Keratinocyte (primary cell): ENCODE results near the gene CSAG1. TPM values are rescaled to one million over a fixed set of nuclear protein-coding genes. Genes with fewer than 3 reads are reported as not detected.
"Not testable (repeated sequence)": the region's sequence is repeated elsewhere in the genome, so short reads cannot be mapped to it uniquely, and the experiment has no call there.

Source experiments
- DNase-seq: peaks from one replicate; pipeline ENCODE4 v3.0.0-alpha.2; 2011; ENCODE audit warnings: low read depth, missing footprints, low spot score
- FAIRE-seq: peaks from 2 replicates; lab custom pipeline; 2011; peaks lifted over from hg19 to GRCh38; lab: Jason Lieb, UNC
- H2AFZ ChIP-seq: 2 replicates; pipeline ENCODE4 v1.6.0; 2012; ENCODE audit warnings: low read length, control low read depth, inconsistent platforms; ENCODE audit not compliant: control insufficient read depth
- H3K27ac ChIP-seq: 2 replicates; pipeline ENCODE4 v1.5.1; 2011; ENCODE audit warnings: low read length; ENCODE audit not compliant: control insufficient read depth, insufficient read depth
- H3K27me3 ChIP-seq: 3 replicates; pipeline ENCODE4 v1.6.0; 2011; ENCODE audit warnings: low read length; ENCODE audit not compliant: control insufficient read depth, insufficient read depth; ENCODE audit errors: extremely low read depth
- H3K36me3 ChIP-seq, 2 experiments: 2 replicates in 1 of 2; 3 replicates in 1 of 2; pipeline ENCODE4 v1.5.1; 2011; ENCODE audit warnings: low read length in 2 of 2, mild to moderate bottlenecking in 1 of 2; ENCODE audit not compliant: control insufficient read depth in 2 of 2, insufficient read depth in 2 of 2; ENCODE audit errors: extremely low read depth in 1 of 2
- H3K4me1 ChIP-seq: 3 replicates; pipeline ENCODE4 v1.5.1; 2011; ENCODE audit warnings: low read length; ENCODE audit not compliant: control insufficient read depth, insufficient read depth; ENCODE audit errors: extremely low read depth
- H3K4me2 ChIP-seq: 3 replicates; pipeline ENCODE4 v1.6.0; 2011; ENCODE audit warnings: low read depth, low read length; ENCODE audit not compliant: control insufficient read depth, insufficient read depth; ENCODE audit errors: extremely low read depth
- H3K4me3 ChIP-seq, 3 experiments: fragments of 200-600 bp in 1 of 3; sonication (generic) in 1 of 3; 2 replicates in 2 of 3; 3 replicates in 1 of 3; pipeline ENCODE4 v1.5.1; 2011 to 2016; ENCODE audit warnings: low read length in 3 of 3, mild to moderate bottlenecking in 3 of 3, control low read depth in 2 of 3, inconsistent platforms in 1 of 3, low read depth in 1 of 3, mixed read lengths in 1 of 3, mixed run types in 1 of 3, moderate library complexity in 1 of 3; ENCODE audit not compliant: control insufficient read depth in 2 of 3, insufficient read depth in 2 of 3; ENCODE audit errors: extremely low read depth in 1 of 3
- H3K79me2 ChIP-seq: 2 replicates; pipeline ENCODE4 v1.6.0; 2012; ENCODE audit warnings: low read length; ENCODE audit not compliant: control insufficient read depth, insufficient read depth
- H3K9ac ChIP-seq: 3 replicates; pipeline ENCODE4 v1.6.0; 2011; ENCODE audit warnings: low read length; ENCODE audit not compliant: control insufficient read depth, insufficient read depth; ENCODE audit errors: extremely low read depth
- H3K9me1 ChIP-seq: 3 replicates; pipeline ENCODE4 v1.6.0; 2011; ENCODE audit warnings: low read length; ENCODE audit not compliant: control insufficient read depth, insufficient read depth; ENCODE audit errors: extremely low read depth
- H3K9me3 ChIP-seq: 2 replicates; pipeline ENCODE4 v1.5.1; 2012; ENCODE audit warnings: low read depth, low read length; ENCODE audit not compliant: control insufficient read depth
- H4K20me1 ChIP-seq: 3 replicates; pipeline ENCODE4 v1.6.0; 2011; ENCODE audit warnings: low read length; ENCODE audit not compliant: control insufficient read depth, insufficient read depth; ENCODE audit errors: extremely low read depth
- EZH2 ChIP-seq: IDR thresholded peaks from one replicate; pipeline ENCODE4 v1.6.1; 2012; ENCODE audit warnings: inconsistent platforms, mild to moderate bottlenecking, low read length, moderate library complexity
- dilution Hi-C: fragments of 300-500 bp; cut with MboI; formaldehyde crosslinking; loops from one replicate; pipeline ENCODE4 v1.7.0; 2020; ENCODE audit warnings: low sequenced_read_pairs; ENCODE audit not compliant: extremely low pct_ligation_motif_present
- polyA minus RNA-seq, 3 experiments: library from RNA; depleted of rRNA, polyadenylated mRNA; stranded (reverse); fragments of >200 nt; gene quantifications; 1 replicate in 1 of 3; 2 replicates in 1 of 3; 3 replicates in 1 of 3; pipeline ENCODE4 v1.2.3, GENCODE V29; 2011
- polyA plus RNA-seq, 5 experiments: library from polyadenylated mRNA; depleted of rRNA in 3 of 5; stranded (reverse) in 3 of 5; stranded (forward) in 1 of 5; unstranded in 1 of 5; fragments of >200 nt; gene quantifications; 1 replicate in 1 of 5; 2 replicates in 3 of 5; 3 replicates in 1 of 5; pipeline versions ENCODE4 v1.2.1 to v1.2.3, GENCODE V29; 2011 to 2012; ENCODE audit warnings: missing spikeins in 2 of 5, low read depth in 1 of 5, low replicate concordance in 1 of 5
- TF ChIP-seq, protein P1 (sequence below), 3 experiments: IDR thresholded peaks in 1 of 3; conservative IDR thresholded peaks in 1 of 3; optimal IDR thresholded peaks in 1 of 3; 2 replicates in 2 of 3; 3 replicates in 1 of 3; pipeline versions ENCODE3 to v1.5.1; 2011; ENCODE audit warnings: low read length in 3 of 3, mild to moderate bottlenecking in 3 of 3, moderate library complexity in 2 of 3, control low read depth in 1 of 3, inconsistent platforms in 1 of 3; ENCODE audit not compliant: insufficient read depth in 2 of 3; ENCODE audit errors: extremely low read depth in 1 of 3

CSAG1 gene, protein sequence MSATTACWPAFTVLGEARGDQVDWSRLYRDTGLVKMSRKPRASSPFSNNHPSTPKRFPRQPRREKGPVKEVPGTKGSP
- polyA plus RNA-seq = not detected in 3 replicates
- polyA plus RNA-seq (2011; ENCODE audit: low read depth) = not detected
- polyA plus RNA-seq (2011; cell fraction: cytosol; rRNA removed) = not detected in 2 replicates
- not detected in 2 replicates for polyA plus RNA-seq (2011; cell fraction: nucleus; rRNA removed)
- not detected in 2 replicates for polyA plus RNA-seq (2012; ENCODE audit: low replicate concordance)
- not detected in 3 replicates for polyA minus RNA-seq
- not detected for polyA minus RNA-seq (2011; cell fraction: cytosol; rRNA and poly(A)+ RNA removed)
- polyA minus RNA-seq (2011; cell fraction: nucleus; rRNA and poly(A)+ RNA removed) = not detected in 2 replicates

DNA sequence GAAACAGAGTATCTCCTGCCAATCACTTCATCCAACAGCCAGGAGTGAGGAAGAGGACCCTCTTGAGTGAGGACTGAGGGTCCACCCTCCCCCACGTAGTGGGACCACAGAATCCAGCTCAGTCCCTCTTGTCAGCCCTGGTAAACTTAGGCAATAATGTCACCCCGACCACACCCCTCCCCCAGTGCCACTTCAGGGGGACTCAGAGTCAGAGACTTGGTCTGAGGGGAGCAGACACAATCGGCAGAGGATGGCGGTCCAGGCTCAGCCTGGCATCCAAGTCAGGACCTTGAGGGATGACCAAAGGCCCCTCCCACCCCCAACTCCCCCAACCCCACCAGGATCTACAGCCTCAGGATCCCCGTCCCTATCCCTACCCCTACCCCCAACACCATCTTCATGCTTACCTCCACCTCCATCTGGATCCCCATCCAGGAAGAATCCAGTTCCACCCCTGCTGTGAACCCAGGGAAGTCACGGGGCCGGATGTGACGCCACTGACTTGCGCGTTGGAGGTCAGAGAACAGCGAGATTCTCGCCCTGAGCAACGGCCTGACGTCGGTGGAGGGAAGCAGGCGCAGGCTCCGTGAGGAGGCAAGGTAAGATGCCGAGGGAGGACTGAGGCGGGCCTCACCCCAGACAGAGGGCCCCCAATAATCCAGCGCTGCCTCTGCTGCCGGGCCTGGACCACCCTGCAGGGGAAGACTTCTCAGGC lies at the start of gene CSAG1, which contains the start of gene MAGEA12:
Gene CSAG1 (minus strand): TSS at position 461 of the 715 bp plus-strand sequence. CDS start 1,261 bp downstream, outside the sequence.
Gene MAGEA12 (plus strand): TSS at position 497 of the 715 bp plus-strand sequence. CDS start 2,405 bp downstream, outside the sequence.
- Histone ChIP-seq H3K27ac (no peak within 1 kb of the TSS), H3K79me2 (no peaks in the 10 kb centered on the region), H3K36me3 (no peaks in the 10 kb centered on the region), H3K4me2 (no peak within 1 kb of the TSS), H3K4me3 (no peak within 1 kb of the TSS), H3K9me1 (no peaks in the 10 kb centered on the region), H2AFZ (no peak within 1 kb of the TSS), H4K20me1 (no peaks in the 10 kb centered on the region), H3K9me3 (no peaks in the 10 kb centered on the region), H3K4me1 (no peaks in the 10 kb centered on the region), H3K27me3 (no peaks in the 10 kb centered on the region), H3K9ac (no peak within 1 kb of the TSS)
- TF ChIP-seq, protein P1, sequence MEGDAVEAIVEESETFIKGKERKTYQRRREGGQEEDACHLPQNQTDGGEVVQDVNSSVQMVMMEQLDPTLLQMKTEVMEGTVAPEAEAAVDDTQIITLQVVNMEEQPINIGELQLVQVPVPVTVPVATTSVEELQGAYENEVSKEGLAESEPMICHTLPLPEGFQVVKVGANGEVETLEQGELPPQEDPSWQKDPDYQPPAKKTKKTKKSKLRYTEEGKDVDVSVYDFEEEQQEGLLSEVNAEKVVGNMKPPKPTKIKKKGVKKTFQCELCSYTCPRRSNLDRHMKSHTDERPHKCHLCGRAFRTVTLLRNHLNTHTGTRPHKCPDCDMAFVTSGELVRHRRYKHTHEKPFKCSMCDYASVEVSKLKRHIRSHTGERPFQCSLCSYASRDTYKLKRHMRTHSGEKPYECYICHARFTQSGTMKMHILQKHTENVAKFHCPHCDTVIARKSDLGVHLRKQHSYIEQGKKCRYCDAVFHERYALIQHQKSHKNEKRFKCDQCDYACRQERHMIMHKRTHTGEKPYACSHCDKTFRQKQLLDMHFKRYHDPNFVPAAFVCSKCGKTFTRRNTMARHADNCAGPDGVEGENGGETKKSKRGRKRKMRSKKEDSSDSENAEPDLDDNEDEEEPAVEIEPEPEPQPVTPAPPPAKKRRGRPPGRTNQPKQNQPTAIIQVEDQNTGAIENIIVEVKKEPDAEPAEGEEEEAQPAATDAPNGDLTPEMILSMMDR (optimal IDR thresholded peaks at IDR 0.05 in 1 of 3, IDR thresholded peaks at IDR 0.05 in 1 of 3, conservative IDR thresholded peaks at IDR 0.05 in 1 of 3; ENCODE audit: extremely low read depth in 1 of 3, insufficient read depth in 2 of 3, low read length in 3 of 3) = no peak
- TF ChIP-seq EZH2 = no peak
- no peak for FAIRE-seq
- dilution Hi-C loops = no loop called here
- DNase-seq = no peak

DNA sequence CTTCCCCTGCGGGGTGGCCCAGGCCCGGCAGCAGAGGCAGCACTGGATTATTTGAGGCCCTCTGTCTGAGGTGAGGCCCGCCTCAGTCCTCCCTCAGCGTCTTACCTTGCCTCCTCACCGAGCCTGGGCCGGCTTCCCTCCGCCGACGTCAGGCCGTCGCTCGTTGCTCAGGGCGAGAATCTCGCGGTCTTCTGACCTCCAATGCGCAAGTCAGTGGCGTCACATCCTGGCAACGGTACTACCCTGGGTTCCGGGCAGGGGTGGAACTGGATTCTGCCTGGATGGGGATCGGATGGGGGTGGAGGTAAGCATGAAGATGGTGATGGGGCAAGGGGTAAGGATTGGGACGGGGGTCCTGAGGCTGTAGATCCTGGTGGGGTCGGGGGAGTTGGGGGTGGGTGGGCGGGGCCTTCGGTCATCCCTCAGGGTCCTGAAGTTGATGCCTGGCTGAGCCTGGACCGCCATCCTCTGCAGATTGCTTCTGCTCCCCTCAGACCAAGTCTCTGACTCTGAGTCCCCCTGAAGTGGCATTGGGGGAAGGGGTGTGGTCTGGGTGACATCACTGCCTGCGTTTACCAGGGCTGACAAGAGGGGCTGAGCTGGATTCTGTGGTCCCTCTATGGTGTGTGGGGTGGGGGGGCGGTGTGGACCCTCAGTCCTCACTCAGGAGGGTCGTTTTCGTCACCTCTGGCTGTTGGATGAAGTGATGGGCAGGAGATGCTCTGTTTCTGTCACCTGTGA lies 36.2 kb upstream of the CSAG1 start, which contains the start of gene MAGEA6:
Gene MAGEA6 (minus strand): TSS at position 141 of the 741 bp plus-strand sequence. CDS start 2,039 bp downstream, outside the sequence.
- H3K79me2 ChIP-seq, H3K27me3 ChIP-seq, H3K9me1 ChIP-seq, H3K4me1 ChIP-seq, H3K9me3 ChIP-seq, H4K20me1 ChIP-seq, H3K36me3 ChIP-seq, H3K4me3 ChIP-seq, H3K9ac ChIP-seq, H2AFZ ChIP-seq, DNase-seq, H3K4me2 ChIP-seq, FAIRE-seq, dilution Hi-C loops, H3K27ac ChIP-seq: not testable (repeated sequence)

DNA sequence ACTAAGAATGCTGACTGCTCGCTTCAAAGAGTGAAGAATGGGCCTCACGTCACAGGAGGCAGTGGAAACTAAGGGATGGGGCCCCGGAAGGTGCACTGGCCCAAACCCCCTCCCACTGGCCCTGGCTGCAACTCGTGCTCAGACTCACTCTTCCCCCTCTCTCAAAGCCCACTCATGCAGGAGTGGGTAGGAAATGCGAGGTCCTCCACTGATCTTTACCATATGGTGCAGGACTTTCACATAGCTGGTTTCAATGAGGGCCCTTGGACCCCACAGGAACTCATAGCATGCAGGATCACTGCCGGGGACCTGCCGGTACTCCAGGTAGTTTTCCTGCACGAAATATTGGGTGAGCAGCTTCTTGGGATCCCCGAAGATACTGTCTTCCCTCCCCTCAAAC lies 33.0 kb upstream of the CSAG1 start:
- H3K79me2 ChIP-seq, DNase-seq: not testable (repeated sequence)

DNA sequence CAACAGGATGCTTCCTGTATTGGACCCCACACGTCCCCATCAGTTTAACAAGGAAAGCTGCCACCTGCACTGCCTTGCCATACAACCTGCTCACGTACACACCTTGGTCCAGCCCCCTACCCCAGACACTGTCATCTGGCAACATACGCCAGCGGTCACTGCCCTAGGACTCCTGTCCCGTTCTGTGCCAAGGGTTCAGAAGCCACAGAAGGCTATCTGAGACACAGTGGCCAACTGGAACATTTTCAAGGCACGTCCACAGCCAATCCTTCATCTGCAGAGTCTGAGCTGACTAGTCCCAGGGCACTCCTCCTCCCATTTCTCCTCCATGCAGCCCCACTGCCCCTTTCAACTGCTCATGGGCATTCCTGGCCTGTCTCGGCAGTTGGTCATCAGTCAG lies 28.1 kb upstream of the CSAG1 start:
- H3K27ac ChIP-seq, FAIRE-seq, H4K20me1 ChIP-seq, H3K9me1 ChIP-seq, H3K9me3 ChIP-seq, H3K79me2 ChIP-seq, H3K4me1 ChIP-seq, H3K27me3 ChIP-seq, dilution Hi-C loops, H3K4me2 ChIP-seq, H2AFZ ChIP-seq, H3K4me3 ChIP-seq, H3K36me3 ChIP-seq, DNase-seq, H3K9ac ChIP-seq: not testable (repeated sequence)

More for the DNA sequence above, 33.0 kb upstream of the CSAG1 start:
- H3K27ac ChIP-seq, H3K9ac ChIP-seq, H3K9me1 ChIP-seq, H3K4me3 ChIP-seq, H2AFZ ChIP-seq, H4K20me1 ChIP-seq, FAIRE-seq, H3K9me3 ChIP-seq, H3K27me3 ChIP-seq, dilution Hi-C loops, H3K4me2 ChIP-seq, H3K4me1 ChIP-seq, H3K36me3 ChIP-seq: not testable (repeated sequence)
